GM12801 (cell line): Measurements from ENCODE around the gene CRABP1.

Source experiments
- TF ChIP-seq, protein P1 (sequence below): IDR thresholded peaks from one replicate; pipeline ENCODE4 v1.5.1; 2011; ENCODE audit warnings: control low read depth; ENCODE audit not compliant: insufficient read length; ENCODE audit errors: extremely low read depth

The CRABP1 gene

DNA sequence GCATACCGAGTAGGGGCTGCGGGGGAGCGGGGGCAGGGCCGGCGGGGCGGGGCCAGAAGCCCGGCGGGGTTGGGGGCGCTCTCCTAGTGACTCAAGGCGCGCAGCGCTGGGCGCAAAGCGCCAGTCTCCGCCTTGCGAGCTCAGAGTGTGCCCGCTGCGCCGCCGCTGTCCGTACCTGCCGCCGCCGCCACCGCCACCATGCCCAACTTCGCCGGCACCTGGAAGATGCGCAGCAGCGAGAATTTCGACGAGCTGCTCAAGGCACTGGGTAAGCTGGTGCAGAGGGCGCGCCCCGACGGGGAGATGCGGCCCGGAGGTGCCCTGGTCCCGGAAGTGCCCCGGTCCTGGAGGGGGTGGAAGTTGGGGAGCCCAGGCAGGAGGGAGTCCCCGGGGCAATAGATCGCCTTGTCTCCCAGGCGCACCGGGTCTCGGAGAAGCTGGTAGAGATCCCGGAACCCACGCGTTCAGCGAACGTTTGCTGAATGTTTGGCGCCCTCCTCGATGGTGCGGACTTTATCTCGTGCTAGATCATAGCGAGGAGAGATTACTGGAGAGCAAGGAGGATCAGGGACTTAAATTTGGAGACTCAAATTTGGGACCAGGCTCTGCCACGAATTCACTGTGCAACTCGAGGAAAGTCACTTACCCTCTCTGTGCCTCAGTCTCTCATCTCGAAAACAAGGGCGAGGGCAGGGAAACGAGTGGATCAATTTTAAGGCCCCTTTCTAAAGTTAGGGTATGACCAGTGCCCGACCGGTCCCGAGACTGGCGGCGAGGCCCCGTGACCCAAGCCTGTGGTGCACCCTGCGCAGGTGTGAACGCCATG, at the start of gene CRABP1:
Gene CRABP1, plus strand, starts transcription at position 123 of the 826 bp plus-strand sequence. Its CDS starts 76 bp downstream, at position 199.
- TF ChIP-seq, protein P1, sequence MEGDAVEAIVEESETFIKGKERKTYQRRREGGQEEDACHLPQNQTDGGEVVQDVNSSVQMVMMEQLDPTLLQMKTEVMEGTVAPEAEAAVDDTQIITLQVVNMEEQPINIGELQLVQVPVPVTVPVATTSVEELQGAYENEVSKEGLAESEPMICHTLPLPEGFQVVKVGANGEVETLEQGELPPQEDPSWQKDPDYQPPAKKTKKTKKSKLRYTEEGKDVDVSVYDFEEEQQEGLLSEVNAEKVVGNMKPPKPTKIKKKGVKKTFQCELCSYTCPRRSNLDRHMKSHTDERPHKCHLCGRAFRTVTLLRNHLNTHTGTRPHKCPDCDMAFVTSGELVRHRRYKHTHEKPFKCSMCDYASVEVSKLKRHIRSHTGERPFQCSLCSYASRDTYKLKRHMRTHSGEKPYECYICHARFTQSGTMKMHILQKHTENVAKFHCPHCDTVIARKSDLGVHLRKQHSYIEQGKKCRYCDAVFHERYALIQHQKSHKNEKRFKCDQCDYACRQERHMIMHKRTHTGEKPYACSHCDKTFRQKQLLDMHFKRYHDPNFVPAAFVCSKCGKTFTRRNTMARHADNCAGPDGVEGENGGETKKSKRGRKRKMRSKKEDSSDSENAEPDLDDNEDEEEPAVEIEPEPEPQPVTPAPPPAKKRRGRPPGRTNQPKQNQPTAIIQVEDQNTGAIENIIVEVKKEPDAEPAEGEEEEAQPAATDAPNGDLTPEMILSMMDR = no peak

DNA sequence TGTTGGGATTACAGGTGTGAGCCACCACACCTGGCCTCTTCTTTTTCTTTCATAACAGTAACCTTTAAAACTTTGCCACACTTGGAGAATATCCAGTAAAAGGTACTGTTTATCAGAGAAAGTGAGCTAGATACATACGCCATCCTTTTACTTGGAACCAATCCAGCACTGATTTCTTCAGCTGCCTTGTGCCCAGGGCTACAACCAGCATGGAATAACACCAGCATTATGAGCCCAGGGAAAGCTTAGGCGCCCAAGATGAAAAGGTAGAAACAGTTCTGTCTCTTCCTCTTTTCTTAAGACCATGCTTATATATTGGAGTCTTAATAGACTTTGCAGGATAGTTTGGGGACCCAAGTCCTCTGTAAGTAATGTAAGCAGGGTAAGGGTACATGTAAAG, 49.1 kb upstream of the CRABP1 start:
- TF ChIP-seq, protein P1 = no peak

DNA sequence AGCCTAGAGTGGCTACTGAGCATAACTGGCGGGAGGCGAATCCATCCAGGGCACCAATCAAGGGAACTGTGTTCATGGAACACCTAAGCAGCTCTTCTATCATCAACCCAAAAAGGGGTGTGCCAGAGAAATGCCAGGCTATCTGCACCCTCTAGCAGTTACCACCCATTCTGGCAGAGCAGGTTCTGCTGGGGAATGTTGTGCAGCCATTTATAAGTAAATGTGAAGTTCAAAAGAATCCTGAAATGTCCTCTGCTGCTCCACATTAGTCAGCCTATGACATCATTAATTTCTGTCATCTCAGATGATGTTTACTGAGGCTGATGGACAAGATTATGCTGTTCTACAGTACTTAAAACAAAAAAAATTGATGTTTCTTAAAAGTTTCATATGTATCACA, 48.5 kb upstream of the CRABP1 start:
- TF ChIP-seq, protein P1 = no peak

DNA sequence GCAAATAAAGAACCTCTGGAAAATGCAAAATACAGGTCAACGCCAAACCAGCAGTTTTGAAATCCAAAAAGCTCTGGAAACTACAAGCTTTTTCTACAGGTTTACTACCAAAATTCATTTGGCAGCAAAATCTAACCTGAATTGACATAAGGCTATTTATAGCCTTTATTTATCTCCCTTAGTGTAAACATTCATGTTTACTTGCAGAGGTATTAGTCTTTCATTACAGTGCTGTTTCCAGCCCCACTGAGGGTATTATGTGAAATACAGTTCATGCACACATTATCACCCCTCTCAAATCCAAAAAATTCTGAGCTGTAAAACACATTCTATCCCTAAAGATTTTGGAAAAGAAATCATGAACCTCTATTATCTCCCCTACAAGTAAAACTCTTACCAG, 47.9 kb upstream of the CRABP1 start:
- TF ChIP-seq, protein P1 = no peak

DNA sequence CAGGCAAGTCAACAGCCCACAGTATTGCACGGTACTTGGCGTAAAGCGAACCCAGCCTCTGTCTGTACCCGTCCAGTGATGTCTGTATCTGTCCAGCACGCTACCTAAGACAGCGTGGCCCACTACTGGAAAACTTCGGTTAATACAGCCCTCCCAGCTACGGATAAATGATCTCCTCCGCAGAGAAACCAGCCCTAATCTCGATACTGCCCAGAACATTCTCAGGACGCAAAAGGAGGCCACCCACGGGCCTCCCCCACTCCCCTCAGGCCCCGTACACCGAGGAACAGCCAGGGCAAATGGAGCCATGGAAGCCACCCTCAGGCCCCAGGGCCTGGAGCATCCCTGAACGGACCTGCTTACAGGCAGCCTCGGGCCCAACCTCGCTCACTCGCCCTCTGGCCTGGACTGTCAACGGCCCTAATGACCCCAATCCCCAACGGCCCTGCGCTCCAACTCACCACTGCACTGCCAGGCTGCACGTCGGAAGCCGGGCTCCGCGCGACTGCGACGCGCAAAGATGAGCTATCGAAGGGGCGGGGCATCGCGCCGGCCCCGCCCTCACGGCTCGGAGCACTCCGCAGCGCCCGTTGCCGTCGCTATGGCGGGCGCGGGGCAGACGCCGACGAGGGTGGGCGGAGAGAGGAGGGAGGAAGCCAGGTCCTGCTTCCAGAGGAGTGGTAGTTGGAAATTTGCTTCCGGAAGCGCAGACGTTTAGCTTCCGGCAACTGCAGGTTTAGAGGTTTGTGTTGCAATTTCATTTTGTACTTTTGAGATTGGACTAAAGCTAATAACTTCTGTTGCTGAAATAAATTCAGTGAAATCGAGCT, 40.8 kb upstream of the CRABP1 start, which contains the start of gene SKIC8:
Gene SKIC8, minus strand, starts transcription at position 509 of the 830 bp plus-strand sequence. CDS start 3,923 bp downstream, outside the sequence.
- TF ChIP-seq, protein P1 = no peak

DNA sequence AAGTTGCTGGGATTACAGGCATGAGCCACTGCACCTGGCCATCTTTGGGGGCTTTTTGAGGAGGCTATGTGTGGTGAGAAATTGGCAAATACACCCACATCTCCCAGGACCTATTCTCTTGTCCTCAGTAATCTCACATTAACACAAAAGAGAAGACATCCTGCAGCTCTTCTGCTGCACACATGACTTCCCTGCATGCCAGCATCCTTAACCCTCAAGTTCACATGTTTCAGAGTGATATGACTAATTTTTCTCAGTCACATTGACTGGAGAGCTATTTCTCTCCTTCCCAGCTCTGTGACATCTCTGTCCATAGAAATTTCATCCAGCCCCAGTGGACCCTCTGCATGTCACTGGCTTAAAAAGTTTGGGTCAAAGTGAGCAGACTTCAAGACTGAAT, 38.8 kb upstream of the CRABP1 start:
- TF ChIP-seq, protein P1 = no peak

DNA sequence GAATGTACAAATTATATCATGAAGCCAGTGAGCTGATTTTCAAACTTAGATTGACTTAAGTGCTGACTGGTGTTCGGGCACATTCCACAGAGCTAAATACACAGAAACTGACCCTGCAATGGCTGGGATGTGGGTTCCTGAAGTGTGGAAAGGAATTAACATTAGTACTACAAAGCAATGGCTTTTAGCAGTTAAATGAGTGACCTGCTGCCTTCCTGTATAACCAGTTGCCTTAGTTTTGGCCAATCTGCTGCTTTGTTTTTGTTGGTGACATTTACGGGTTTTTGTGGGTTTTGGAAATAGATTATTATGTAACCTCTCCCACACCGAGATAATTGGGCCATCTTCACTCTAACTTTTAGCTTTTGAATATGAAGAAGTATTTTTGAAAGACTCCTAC, 38.3 kb upstream of the CRABP1 start:
- TF ChIP-seq, protein P1 = no peak
